Stimulated activated CD8-positive, alpha-beta memory T cell treated with anti-CD3 and anti-CD28 coated beads, Interleukin-7, amount 100 ng/mL, for 4 hours (primary cell): ENCODE results near the gene SLC5A12.
"Not testable (repeated sequence)": the region's sequence is repeated elsewhere in the genome, so short reads cannot be mapped to it uniquely, and the experiment has no call there.

Experiments used
- DNase-seq, 2 donors: peaks; one replicate each; pipeline ENCODE4 v3.0.0-alpha.2; 2020; ENCODE audit warnings: low read depth in 2 of 2

SLC5A12 gene

GRCh38 chr11:26655287-26655686 is 66.6 kb downstream of the SLC5A12 start:
- DNase-seq: no peak

- no peak for DNase-seq
These were observed 69.9 kb downstream of the SLC5A12 start for GRCh38 chr11:26651916-26652315.

GRCh38 chr11:26649884-26650283 is 72.0 kb downstream of the SLC5A12 start:
- DNase-seq: no peak

GRCh38 chr11:26643314-26643713 is 78.5 kb downstream of the SLC5A12 start:
- not testable (repeated sequence) for DNase-seq

- no peak for DNase-seq
These were observed 89.1 kb downstream of the SLC5A12 start for GRCh38 chr11:26632691-26633159.

- no peak for DNase-seq
These were observed 95.5 kb downstream of the SLC5A12 start for GRCh38 chr11:26626346-26626745.

- no peak for DNase-seq
These were observed 98.7 kb downstream of the SLC5A12 start for GRCh38 chr11:26623076-26623659.

- DNase-seq: no peak
These were observed 99.7 kb downstream of the SLC5A12 start for GRCh38 chr11:26622181-26622580.

GRCh38 chr11:26621132-26621531 is 100.7 kb downstream of the SLC5A12 start:
- no peak for DNase-seq

- DNase-seq: no peak
These were observed 101.4 kb downstream of the SLC5A12 start for GRCh38 chr11:26620282-26621045.

- no peak for DNase-seq
These were observed 103.4 kb downstream of the SLC5A12 start for GRCh38 chr11:26618441-26618840.
